ENCODE measurements around the gene CACNA2D2. TPM values are rescaled to one million over a fixed set of nuclear protein-coding genes. Genes with fewer than 3 reads are reported as not detected.

Gene CACNA2D2
- total and polyA plus RNA-seq, 2 of the 4 experiments (the other 2 are of a cell fraction), result 0.15 TPM; not detected in 1

- Histone ChIP-seq H3K14ac (replicated peaks; ENCODE audit: low read depth, low read length) (no peak overlapping the region), H3K4ac (ENCODE audit: low read depth, low read length) (no peak overlapping the region), H3K23ac (ENCODE audit: low read depth, low read length) (no peak overlapping the region), H3K9me1 (ENCODE audit: insufficient read depth, low read length) (no peaks in the 10 kb centered on the region), H3K36me3 (ENCODE audit: control insufficient read depth, insufficient read depth, low read length) (no peaks in the 10 kb centered on the region), H3K9ac (ENCODE audit: low read depth, low read length) (no peak overlapping the region), H2AFZ (replicated peaks; ENCODE audit: low read length, poor library complexity) (peak overlapping the region; percentile 49), H3K9me3 (ENCODE audit: control insufficient read depth, insufficient read depth, low read length) (no peaks in the 10 kb centered on the region), H2AK9ac (replicated peaks; ENCODE audit: low read depth, low read length, poor library complexity) (peak overlapping the region; percentile 23), H2BK5ac (ENCODE audit: low read depth, low read length, poor library complexity, severe bottlenecking) (no peak overlapping the region), H4K8ac (ENCODE audit: low read depth in 2 of 2, low read length in 2 of 2) (no peak overlapping the region), H4K5ac (ENCODE audit: low read depth, low read length) (no peak overlapping the region), H3K56ac (ENCODE audit: extremely low read depth, insufficient read depth, low read length) (no peak overlapping the region), H3K27me3 (ENCODE audit: control insufficient read depth, insufficient read depth, low read length) (peaks cover 59% of the 10 kb centered on the region), H3K4me2 (ENCODE audit: low read depth, low read length) (no peak overlapping the region), H3K4me3 (ENCODE audit: insufficient read depth, low read depth, low read length) (no peak overlapping the region), H3K27ac (ENCODE audit: insufficient read depth, low read length) (no peak overlapping the region), H2BK120ac (ENCODE audit: low read depth, low read length) (no peak overlapping the region), H2BK20ac (ENCODE audit: low read depth, low read length) (no peak overlapping the region), H4K91ac (ENCODE audit: insufficient read depth, low read depth, low read length) (no peak overlapping the region), H3K18ac (ENCODE audit: low read depth, low read length) (no peak overlapping the region), H3K79me1 (ENCODE audit: low read depth in 1 of 2, low read length in 2 of 2) (no peaks in the 10 kb centered on the region), H2AK5ac (ENCODE audit: low read depth, low read length) (no peak overlapping the region), H2BK15ac (ENCODE audit: low read depth, low read length) (no peak overlapping the region), H4K20me1 (ENCODE audit: insufficient read depth, low read length) (no peaks in the 10 kb centered on the region), H3K4me1 (ENCODE audit: control insufficient read depth, insufficient read depth, low read length) (no peaks in the 10 kb centered on the region)
- CTCF ChIA-PET, result interaction anchor here (0.9 kb wide), 1 partner anchor 106 kb away, joined by 3 read pairs; no protein-coding TSS in a partner anchor
- intact Hi-C loops (cut with micrococcal nuclease) (loop anchor here (1.0 kb wide), 2 partner anchors 106 to 178 kb away; no protein-coding TSS in a partner anchor), dilution Hi-C loops (cut with HindIII; ENCODE audit: low sequenced_read_pairs, unreplicated experiment) (no loop called here), in situ Hi-C loops (cut with MboI; ENCODE audit: low sequenced_read_pairs) (loop anchor here (10.0 kb wide), 1 partner anchor 109 kb away; no protein-coding TSS in a partner anchor)
- TF ChIP-seq RAD21 (IDR thresholded peaks at IDR 0.05; ENCODE audit: low read length) (peak; percentile 77), CTCF (conservative IDR thresholded peaks at IDR 0.05; ENCODE audit: low read depth, low read length) (peak; percentile 63), SMC3 (IDR thresholded peaks at IDR 0.05; ENCODE audit: low read depth, low read length) (peak; percentile 63), POLR2A (IDR thresholded peaks at IDR 0.05; ENCODE audit: low read depth, low read length) (no peak), FOS (IDR thresholded peaks at IDR 0.05; ENCODE audit: low read depth, low read length) (no peak), MAFK (IDR thresholded peaks at IDR 0.05; ENCODE audit: low read depth, low read length) (no peak), ELK1 (IDR thresholded peaks at IDR 0.05; ENCODE audit: borderline replicate concordance, low read depth, low read length) (no peak), RCOR1 (IDR thresholded peaks at IDR 0.05; ENCODE audit: insufficient replicate concordance, low read length) (no peak), CEBPB (IDR thresholded peaks at IDR 0.05; ENCODE audit: low read depth, low read length) (no peak)
- POLR2A ChIA-PET (ENCODE audit: unreplicated experiment), result no interaction called here
- BruUV-seq (replicated peaks), result no TSS peak
- ATAC-seq (ENCODE audit: low read depth) (peak; percentile 96), DNase-seq (peak; percentile 3)
- 5% methylated on average over 4 of the region's 5 CpGs; no CpG with 5 or more reads in 1 of the 2 experiments for WGBS, 2 experiments (ENCODE audit: extremely low coverage in 2 of 2, insufficient read length in 1 of 2)
These were observed 67.2 kb downstream of the CACNA2D2 start for GRCh38 chr3:50436114-50436674.
